NCI-H345 treated with DMSO at 0.1 percent for 48 hours (cell line): ENCODE results near the gene NAA10.
"Not testable (repeated sequence)": the region's sequence is repeated elsewhere in the genome, so short reads cannot be mapped to it uniquely, and the experiment has no call there.

Experiments used
- DNase-seq: peaks from one replicate; lab custom pipeline; 2025; ENCODE audit not compliant: unreplicated experiment; lab: John Stamatoyannopoulos, UW

NAA10 gene

DNA sequence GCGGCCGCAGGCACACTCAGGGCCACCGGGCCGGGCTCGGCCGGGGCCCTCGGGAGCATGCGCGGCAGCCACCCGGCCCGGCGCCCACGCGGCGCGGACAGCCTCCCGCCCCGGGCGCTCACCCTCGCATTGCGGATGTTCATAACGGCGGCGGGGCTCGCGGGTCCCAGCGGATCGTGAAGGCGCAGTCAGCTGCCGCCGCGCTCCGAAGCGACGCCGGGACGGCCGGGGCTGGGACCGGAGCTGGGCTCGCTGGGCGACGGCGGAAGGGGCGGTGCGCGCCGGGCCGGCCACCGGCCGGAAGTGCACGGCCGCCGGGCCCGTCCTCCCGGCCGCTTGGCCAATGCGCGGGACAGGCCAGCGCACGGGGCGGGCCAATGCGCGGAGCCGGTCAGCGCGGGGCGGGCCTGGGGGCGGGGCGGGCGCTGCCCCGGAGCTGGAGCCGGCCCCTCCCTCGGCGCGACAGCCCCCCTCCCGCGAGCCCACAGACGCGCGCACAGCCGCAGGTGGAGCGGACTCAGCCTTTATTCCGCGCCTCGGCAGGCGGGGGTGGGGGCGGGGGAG, at the start of gene NAA10:
NAA10 (minus strand) TSS at position 276 of the 564 bp plus-strand sequence; CDS start at position 143, 133 bp downstream.
- DNase-seq, result peak; percentile 35

DNA sequence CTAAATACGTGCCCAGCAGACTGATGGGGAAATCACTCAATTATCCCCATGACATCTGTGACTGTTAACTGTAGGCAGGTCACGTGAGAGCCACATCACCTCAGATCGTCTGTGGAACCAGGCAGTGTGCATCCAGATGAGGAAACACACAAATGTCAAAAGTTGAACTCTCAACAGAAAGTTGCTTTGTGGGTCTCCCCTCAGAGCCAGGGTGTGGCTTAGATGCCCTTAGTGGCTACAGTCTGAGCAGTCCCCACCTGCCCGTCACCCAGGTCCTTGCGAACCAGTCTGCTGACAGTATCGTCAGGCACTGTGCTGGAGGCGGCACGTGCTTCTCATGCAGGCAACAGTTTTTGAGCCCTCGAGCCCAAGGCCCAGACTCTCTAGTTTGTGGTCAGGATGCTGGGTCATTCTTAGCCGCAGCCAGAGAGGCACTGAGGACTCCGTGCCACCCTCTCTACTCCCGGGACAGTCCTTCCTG, 48.5 kb upstream of the NAA10 start:
- no peak for DNase-seq

DNA sequence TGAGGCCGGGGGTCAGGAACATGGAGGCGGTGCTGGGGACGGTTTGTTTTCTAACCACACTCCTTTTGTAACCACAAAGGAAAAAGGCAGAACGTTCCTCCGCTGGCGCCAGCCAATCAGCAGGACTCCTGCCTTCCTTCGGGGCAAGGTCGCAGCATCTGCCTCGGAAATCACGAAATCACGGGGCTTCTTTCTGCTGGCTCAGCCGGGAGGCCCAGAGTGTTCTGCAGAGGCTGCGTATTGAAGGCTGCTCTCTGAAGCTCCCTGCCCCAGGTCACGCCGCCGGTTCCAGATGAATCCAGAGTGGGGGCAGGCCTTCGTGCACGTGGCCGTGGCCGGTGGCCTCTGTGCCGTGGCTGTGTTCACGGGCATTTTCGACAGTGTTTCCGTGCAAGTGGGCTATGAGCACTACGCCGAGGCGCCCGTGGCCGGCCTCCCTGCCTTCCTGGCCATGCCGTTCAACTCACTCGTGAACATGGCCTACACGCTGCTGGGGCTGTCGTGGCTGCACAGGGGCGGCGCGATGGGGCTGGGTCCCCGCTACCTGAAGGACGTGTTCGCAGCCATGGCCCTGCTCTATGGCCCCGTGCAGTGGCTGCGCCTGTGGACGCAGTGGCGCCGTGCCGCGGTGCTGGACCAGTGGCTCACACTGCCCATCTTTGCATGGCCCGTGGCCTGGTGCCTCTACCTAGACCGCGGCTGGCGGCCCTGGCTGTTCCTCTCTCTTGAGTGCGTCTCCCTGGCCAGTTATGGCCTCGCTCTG, 47.1 kb upstream of the NAA10 start:
- DNase-seq, result no peak

DNA sequence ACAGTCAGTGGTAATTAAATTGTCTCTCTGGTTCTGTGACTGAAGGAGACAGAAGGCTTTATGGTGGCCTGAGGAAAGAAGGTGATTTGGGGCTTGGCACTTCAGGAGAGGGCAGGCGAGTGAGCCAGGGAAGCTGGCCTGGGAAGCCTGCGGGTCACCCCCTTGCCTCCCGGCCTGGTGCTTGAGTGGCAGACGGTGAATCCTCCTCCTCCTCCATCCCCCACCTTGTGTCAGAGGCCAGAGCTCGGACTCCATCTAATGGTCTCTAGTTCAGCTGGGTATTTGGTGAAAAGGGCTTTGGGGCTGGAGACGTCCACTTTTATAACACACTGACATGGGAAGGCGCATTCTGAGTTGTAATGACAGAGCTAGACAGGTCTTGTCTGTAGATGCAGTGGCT, 46.4 kb upstream of the NAA10 start:
- no peak for DNase-seq

DNA sequence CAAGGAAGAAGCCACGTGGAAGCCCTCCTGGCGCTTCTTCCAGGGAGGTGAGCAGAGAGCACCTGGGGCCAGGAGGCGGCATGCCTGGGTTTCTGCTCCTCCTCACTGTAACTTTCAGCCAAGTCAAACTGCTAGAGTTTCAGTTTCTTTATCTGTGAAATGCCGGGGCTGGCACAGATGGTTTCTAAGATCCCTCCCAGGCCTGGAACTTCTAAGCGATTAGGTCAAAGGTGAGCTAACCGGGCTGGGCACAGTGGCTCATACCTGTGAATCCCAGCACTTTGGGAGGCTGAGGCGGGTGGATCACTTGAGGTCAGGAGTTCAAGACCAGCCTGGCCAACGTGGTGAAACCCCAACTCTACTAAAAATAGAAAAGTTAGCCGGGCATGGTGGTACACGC, 45.6 kb upstream of the NAA10 start:
- not testable (repeated sequence) for DNase-seq

DNA sequence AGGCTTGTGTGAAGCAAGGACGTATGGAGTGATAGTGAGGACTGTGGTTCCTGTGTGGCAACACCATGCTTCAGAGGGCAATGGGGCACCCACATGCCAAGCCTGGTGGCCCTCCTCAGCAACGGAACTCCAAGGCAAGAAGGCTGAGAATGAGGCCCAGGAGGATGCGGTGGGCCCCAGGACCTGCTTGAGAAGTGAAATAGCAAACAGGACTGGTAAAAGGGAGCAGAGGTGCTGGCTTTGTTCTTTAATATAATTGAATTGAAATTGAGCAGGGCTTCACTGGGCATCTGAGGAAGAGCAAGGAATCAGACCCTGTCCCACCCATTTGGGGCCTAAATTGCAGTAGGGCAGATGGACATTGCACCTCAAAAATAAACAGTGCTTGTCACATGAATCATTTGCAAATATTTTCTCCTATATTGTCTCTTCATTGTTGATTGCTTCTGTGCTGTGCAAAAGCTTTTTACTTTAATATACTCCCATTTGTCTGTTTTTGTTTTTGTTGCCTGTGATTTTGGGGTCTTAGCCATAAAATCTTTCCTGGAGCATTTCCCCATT, 40.0 kb upstream of the NAA10 start:
- no peak for DNase-seq

DNA sequence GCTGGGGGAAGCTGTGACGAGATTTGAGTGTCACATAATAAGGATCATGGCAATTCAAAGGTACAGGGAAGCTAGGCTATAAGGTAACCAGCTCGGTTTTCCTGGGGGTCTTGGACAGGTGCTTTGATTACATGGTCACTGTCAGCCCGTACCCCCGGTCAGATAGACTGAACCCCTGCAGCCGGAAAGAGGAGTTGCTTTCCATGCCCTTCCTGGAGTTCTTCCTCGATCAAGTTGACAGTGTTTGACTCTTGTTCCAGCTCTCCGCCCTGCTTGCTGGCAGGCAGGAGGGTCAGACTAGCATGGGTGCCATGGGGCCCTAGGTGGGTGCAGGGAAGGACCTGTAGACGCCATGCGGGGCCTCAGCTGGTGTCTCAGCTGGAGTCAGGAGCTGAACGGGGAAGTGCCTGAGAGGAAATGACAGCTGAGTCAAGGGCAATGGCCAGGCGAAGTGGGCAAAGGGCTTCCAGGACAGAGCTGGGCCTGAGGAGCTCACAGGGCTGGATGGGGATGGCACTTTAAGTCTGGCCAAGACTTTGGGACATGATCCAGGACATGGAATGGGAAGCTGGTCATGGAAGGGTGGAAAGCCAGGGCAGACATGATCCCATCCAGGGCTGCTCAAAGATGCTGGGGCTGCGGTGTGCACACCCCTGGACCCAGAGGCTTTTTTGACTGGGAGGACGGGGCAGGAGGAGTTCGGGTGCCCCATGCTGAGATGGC, 39.3 kb upstream of the NAA10 start:
- DNase-seq, result no peak

DNA sequence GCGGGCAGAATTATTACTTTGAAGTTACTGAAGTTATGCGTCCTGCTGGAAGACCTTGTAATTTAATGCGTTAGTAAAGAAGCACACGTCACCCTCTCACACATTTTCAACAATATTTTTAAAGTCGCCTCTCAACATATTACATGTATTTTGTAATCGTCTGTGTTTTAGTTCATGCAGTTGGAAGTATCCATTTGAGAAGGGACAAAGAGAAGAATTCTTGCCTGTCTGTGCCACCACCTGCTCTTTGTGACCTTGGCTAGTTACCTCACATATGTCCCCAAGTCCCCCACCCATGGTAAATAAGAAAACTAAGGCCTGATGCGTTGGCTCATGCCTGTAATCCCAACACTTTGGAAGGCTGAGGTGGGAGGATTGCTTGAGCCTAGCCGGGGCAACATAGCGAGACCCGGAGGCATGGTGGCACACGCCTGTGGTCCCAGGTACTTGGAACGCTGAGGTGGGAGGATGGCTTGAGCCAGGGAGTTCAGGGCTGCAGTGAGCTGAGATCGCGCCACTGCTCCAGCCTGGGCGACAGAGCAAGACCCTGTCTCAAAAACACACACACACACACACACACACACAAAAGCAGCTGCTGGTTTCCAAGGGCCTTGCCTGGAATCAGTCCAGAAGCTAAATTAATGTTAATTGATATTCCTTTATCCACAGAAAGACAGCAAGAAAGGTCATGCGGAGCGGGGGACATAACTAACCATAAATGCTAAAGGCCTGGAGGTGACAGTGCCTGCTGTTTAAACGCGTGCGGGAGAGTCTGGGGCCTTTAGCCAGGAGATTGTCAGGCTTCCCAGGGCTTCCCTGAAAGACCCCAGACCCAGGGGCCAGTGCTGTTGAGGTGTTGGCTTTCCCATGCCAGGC, 38.5 kb upstream of the NAA10 start:
- DNase-seq, result no peak

DNA sequence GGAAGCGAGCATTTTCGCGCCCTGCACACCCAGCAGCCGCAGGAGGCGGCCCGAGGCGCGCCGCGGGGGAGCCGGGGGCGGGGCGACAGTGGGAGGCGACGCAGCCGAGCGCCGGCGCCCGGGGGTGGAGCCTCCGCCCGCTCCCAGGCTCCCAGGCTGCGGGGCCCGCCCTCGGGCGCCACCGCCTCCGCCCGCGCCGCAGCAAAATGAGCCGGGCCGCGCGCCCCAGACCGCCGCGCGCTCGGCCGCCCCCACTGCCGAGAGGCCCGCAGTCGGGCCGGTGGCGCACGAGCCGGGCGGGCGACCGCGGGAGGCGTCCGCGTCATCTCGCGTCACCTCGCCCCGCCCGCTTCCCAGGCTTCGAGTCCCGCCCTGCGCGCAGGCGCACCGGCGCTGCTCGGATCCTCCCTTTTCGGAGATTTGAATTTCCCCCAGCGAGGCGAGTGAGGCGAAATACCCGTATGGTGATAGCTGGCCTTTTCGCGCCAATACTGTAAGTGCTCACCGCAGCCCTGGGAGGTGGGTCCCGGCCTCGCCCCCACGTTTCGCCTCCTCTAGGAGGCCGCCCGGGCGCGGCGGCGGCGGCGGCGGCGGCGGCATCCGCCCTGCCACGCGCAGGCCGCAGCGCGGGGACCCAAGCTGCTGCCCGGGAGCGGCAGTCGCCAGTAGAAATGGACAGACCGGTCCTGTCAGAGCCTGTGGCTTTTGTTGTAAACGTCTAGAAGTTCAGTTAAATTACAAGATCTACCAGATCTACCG, 37.7 kb upstream of the NAA10 start, which contains the start of gene TMEM187:
TMEM187 (plus strand) TSS at position 387 of the 759 bp plus-strand sequence. CDS start 9,309 bp downstream, outside the sequence.
- DNase-seq, result peak; percentile 76

DNA sequence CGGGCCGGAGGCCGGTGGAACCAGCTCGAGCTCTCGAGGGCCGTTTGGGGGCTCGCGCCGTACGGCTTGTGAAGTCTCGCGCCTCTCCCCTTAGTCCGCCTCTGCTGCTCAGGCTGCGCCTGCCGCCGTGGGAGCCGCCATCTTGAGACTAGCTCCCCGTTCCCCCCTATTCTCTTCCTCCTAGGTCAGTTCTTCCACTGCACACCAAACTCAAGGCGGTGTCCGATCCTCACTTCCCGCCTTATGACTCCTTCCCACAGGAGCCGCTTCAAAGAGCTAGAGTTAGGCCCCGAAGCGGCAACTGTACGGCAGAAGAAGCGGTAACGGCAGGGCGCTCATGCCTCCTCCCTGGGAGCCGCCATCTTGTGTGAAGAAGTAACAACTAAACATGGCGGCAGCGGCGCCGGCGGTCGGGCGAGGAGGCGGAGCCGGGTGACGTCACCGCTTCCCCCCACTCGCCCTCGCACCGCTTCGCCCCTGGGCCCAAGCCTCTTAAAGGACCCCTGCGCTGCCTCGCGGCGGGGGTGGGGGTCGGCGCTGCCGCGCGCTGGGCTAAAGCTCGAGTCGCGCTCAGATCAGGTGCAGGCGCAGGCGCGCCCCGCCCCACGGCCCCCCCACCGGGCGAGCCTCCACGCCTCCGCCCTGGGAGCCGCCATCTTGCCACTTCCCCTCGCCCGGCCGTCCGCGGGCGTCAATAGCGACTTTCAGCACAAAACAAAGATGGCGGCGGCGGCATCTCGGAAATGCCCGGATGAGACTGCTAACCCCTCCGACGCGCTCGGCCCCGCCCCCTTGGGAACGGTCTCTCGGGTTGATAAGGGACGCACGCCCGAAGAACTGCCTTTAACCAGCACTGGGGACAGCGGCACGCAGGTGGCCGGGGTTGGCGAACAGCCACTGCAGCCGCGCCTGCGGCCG, 36.9 kb upstream of the NAA10 start, which contains the start of gene HCFC1:
HCFC1 (minus strand) TSS at position 369 of the 918 bp plus-strand sequence. CDS start 978 bp downstream, outside the sequence.
- peak; percentile 86 for DNase-seq

DNA sequence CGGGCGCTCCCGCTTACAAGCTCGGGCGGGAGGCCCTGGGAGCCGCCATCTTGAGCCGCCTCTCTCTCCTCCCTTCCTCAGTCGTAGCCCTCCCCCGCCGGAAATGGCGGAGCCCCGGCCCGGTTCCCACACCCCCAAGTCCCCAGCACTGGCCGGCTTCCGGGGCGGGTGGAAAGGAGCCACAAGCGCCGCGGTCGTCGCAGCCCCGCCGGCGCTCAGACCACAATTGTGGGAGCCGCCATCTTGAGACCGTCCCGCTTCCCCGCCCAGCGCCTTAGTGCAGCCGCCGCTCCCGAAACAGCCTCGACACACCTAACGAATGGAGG, 36.2 kb upstream of the NAA10 start:
- no peak for DNase-seq

DNA sequence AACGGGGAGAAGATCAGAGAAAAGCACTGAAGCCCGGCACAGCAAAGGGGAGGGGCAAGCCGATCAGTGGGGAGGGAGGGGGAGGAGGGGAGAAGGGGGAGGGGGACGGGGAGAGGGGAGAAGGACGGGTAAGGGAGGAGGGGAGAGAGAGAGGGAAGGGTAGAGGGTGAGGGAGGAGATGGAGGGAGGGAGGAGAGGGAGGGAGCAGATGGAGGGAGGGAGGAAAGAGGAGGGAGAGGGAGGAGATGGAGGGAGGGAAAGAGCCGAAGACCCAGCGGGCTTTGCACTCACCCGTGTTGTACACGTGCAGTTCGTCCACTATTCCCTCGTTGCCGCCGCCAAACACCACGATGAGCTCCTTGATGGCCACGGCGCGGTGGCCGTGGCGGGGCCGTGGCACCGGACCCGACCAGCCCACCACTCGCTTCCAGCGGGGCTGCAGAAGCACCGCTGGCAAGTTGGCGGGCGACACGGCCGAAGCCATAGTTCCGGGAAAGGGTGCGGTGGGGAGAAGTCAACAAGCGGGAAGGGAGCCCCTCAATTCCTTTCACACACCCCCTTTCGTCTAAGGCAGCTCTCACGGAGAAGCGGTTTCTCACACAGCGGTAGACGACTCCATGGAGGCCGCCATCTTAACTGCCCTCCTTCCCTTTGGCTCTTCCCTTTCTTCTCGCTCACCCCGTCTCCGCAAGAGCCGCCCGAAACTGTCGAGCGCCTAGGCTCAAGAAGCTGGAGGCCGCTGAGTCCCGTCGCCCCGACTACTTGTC, 35.7 kb upstream of the NAA10 start:
- no peak for DNase-seq

DNA sequence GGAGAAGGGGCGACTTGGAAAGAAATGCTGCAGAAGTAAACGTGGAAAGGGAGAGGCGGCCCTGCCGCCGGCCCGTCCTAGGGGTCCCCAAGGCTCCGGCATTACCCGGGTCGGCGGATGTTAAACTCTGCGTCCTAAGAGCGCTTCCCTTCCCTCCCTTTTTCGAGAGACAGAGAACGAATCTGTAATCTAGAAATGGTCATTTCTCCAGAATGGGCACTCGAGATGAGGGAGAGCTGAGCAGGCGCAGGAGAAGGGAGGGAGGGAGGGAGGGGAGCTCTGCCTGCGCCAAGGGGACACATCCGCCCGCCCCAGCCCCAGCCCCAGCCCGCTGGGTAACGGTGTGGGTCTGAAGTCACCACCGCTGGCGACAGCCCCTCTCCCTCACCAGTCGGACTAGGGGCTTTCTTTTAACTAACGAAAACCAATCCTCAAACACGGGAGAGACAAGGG, 35.1 kb upstream of the NAA10 start:
- no peak for DNase-seq

DNA sequence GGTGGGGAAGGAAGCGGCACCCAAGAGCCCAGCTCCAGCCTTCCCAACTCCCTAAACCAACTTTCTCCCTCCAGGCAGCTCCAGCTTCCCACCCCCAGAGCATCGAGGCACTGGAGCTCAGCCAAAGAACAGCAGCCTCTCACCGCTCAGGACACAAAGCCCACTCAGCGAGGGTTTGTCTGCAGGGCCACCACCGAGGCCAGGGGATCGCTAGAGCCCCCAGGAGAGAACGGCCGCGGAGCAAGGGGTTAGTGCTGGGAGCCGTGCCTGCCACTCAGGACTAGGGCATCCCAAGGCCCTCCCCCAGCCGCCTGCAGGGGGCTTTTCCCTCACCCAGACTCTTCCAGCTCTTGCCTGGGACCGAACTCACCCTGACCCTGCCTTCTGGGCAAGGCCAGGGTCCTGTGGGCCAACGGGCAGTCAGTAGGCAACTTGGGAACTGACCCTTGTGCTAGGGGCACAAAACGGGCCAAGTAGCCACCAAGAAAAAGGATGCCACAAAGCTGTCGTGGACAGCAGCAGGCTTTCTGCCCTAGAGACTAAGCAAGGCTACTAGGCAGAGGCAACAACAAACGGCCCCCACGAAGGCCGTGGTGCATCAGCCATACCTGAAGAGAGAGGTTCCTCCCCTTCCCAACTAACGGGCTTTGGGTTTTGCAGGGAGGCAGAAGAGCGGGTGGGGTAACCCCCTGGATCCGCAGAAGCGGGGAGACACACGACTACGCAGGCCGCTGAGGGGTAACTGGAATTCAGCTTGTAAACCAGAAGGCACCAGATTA, 34.5 kb upstream of the NAA10 start:
- no peak for DNase-seq

DNA sequence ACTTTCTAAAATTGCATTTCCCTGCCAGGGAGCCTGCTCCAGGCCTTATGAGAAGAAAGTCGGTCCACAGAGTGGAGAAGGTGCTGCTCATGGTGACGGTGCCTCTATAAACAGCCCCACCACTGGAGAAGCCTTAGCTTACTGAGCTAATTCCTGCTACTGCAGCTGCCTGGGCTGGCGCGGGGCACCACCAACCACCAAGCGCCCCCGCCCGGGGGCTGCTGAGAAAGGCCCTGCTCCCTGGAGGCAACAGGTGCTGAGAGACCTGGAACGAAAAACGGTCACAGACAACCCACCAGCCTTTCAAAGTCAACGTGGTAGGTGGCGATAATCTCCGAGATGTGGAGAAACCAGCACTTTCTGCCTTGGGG, 33.9 kb upstream of the NAA10 start:
- no peak for DNase-seq

DNA sequence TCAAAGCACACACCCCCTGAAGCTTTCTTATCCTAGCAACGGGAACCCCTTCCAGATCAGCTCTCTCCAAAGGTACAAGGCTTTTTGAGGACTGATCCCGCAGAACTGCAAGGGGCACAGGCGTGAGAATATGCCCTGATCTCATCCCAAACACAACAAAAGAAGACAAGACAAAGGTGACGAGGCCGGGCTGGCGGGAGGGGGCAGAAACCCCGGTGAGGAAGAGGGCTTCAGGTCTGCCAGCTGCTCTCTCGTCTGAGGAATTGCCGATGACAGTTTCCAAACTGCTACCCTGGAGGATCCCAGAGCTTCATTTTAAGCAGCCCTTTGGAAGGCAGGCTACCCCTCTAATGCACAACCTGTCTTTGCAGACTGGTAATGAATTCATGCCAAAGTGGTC, 33.4 kb upstream of the NAA10 start:
- no peak for DNase-seq

DNA sequence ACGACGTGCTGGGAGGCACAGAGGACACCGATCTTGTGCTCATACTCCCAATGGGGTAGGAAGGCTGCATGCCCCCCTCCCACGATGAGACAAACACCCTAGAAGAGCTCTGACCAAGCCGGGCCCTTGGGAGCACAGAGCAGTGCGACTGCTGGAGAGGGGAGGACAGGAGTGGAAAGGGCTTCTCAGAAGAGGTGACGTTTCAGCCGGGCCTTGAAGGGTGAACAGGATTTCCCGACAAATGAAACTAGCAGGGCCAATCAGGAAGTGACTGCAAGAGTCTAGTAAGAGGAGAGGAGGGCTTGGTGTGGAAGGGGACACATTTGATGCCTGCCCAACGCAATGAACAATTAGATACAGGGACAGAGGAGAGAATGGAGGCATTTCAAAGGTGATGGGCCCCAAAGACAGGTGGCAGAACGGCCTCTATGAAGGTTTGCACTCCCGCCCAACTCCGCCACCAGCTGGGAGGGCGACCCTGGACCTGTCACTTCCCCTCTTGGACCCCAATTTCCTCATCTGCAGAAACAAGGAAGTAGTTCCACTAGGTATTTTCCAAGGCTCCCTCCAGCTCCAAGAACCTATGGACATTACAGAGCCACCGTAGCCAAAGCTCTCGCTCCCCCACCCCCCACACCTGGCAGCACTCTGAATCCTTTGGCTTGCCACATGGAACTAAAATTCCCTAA, 32.8 kb upstream of the NAA10 start:
- no peak for DNase-seq
